Natural killer cell (primary cell): ENCODE results near the gene TNNI3K. TPM values are rescaled to one million over a fixed set of nuclear protein-coding genes. Genes with fewer than 3 reads are reported as not detected.

Experiments
- ATAC-seq, 3 donors: fragments of 150-1000 bp in 2 of 3; fragments of 200-7000 bp in 1 of 3; cut with Tn5 transposase; 1 replicate in 1 of 3; 2 replicates in 2 of 3; pipeline ENCODE4 v1.10.0; 2021; ENCODE audit warnings: mild to moderate bottlenecking in 2 of 3, moderate library complexity in 2 of 3
- DNase-seq, 2 donors: peaks; one replicate each; pipeline versions ENCODE4 v3.0.0 to v3.0.0-alpha.2; 2013 to 2021; ENCODE audit warnings: mixed read lengths in 1 of 2
- H3K27ac ChIP-seq: one replicate; pipeline ENCODE4 v1.5.1; 2013; ENCODE audit warnings: mild to moderate bottlenecking, low read length
- H3K27me3 ChIP-seq: one replicate; pipeline ENCODE4 v1.6.1; 2013; ENCODE audit warnings: low read length; ENCODE audit not compliant: control insufficient read depth, insufficient read depth
- H3K36me3 ChIP-seq: one replicate; pipeline ENCODE4 v1.6.1; 2013; ENCODE audit warnings: low read length; ENCODE audit not compliant: control insufficient read depth, insufficient read depth
- H3K4me1 ChIP-seq: one replicate; pipeline ENCODE4 v1.6.1; 2013; ENCODE audit warnings: low read length; ENCODE audit not compliant: control insufficient read depth, insufficient read depth
- H3K4me3 ChIP-seq: one replicate; pipeline ENCODE4 v1.5.1; 2013; ENCODE audit warnings: low read length
- H3K9me3 ChIP-seq: one replicate; pipeline ENCODE4 v1.6.1; 2013; ENCODE audit warnings: low read length; ENCODE audit not compliant: control insufficient read depth, insufficient read depth
- H3K27ac Mint-ChIP-seq, 2 donors: one replicate each; pipeline ENCODE4 v1.8.0; 2022; ENCODE audit warnings: mild to moderate bottlenecking in 2 of 2, mixed read lengths in 2 of 2, moderate library complexity in 1 of 2
- H3K27me3 Mint-ChIP-seq, 2 donors: one replicate each; pipeline ENCODE4 v1.8.0; 2022; ENCODE audit warnings: low read depth in 2 of 2, mixed read lengths in 2 of 2
- H3K36me3 Mint-ChIP-seq: one replicate; pipeline ENCODE4 v1.8.0; 2022; ENCODE audit warnings: mixed read lengths
- H3K4me1 Mint-ChIP-seq, 2 donors: one replicate each; pipeline ENCODE4 v1.8.0; 2022; ENCODE audit warnings: mixed read lengths in 2 of 2
- H3K4me3 Mint-ChIP-seq: one replicate; pipeline ENCODE4 v1.8.0; 2022; ENCODE audit warnings: mild to moderate bottlenecking, moderate library complexity, mixed read lengths
- H3K9me3 Mint-ChIP-seq, 2 donors: one replicate each; pipeline ENCODE4 v1.8.0; 2022; ENCODE audit warnings: mixed read lengths in 2 of 2
- CTCF ChIP-seq: fragments of 200-600 bp; IDR thresholded peaks from one replicate; pipeline ENCODE4 v1.8.0; 2022; ENCODE audit warnings: antibody characterized with exemption
- WGBS: methylation state at CpG from one replicate; pipeline ENCODE4 v1.1.7; 2013; ENCODE audit warnings: missing lambda C conversion rate; ENCODE audit not compliant: insufficient coverage; 5-methylcytosine and 5-hydroxymethylcytosine counted together
- intact Hi-C: fragments of 100-400 bp; cut with micrococcal nuclease; formaldehyde crosslinking; loops from one replicate; pipeline ENCODE4 v1.14.2; 2022
- total RNA-seq, 4 donors: library from RNA; stranded (reverse); fragments of 120-200 nt in 1 of 4; gene quantifications; one replicate each; pipeline versions ENCODE4 v1.2.3 to v1.2.4, GENCODE V29; 2013 to 2022

The TNNI3K gene
- total RNA-seq, 3 donors from 2014 or later (not counting 1 experiment from before 2014, with no cell fraction given), result 0.72 TPM; not detected in 2

GRCh38 chr1:74357150-74357549 is 122.0 kb downstream of the TNNI3K start:
- Histone ChIP-seq H3K27ac (no peak overlapping the region), H3K27me3 (no peaks in the 10 kb centered on the region), H3K9me3 (no peaks in the 10 kb centered on the region), H3K36me3 (no peaks in the 10 kb centered on the region), H3K4me1 (no peaks in the 10 kb centered on the region), H3K4me3 (no peak overlapping the region)
- TF ChIP-seq CTCF, result no peak
- ATAC-seq, result no peak
- Mint-ChIP-seq H3K27ac (no peak overlapping the region), H3K27me3 (no peaks in the 10 kb centered on the region), H3K4me3 (no peak overlapping the region), H3K36me3 (no peaks in the 10 kb centered on the region), H3K4me1 (no peaks in the 10 kb centered on the region), H3K9me3 (peaks cover 10 to 15% of the 10 kb centered on the region in 2 donors)
- DNase-seq, result no peak
- intact Hi-C loops, result no loop called here
- 85% methylated on average over 3 of the region's 3 CpGs for WGBS

- Mint-ChIP-seq H3K36me3 (no peaks in the 10 kb centered on the region), H3K27me3 (no peaks in the 10 kb centered on the region), H3K27ac (no peak overlapping the region), H3K4me1 (no peaks in the 10 kb centered on the region), H3K9me3 (peaks cover 13 to 18% of the 10 kb centered on the region in 2 donors), H3K4me3 (no peak overlapping the region)
- no peak for ATAC-seq
- Histone ChIP-seq H3K36me3 (no peaks in the 10 kb centered on the region), H3K4me3 (no peak overlapping the region), H3K27ac (no peak overlapping the region), H3K9me3 (no peaks in the 10 kb centered on the region), H3K4me1 (no peaks in the 10 kb centered on the region), H3K27me3 (no peaks in the 10 kb centered on the region)
- intact Hi-C loops, result no loop called here
- TF ChIP-seq CTCF, result no peak
- DNase-seq, result no peak
- WGBS, result 93% methylated on average over 3 of the region's 4 CpGs
Observed at GRCh38 chr1:74357756-74358155, 122.6 kb downstream of the TNNI3K start.

DNA sequence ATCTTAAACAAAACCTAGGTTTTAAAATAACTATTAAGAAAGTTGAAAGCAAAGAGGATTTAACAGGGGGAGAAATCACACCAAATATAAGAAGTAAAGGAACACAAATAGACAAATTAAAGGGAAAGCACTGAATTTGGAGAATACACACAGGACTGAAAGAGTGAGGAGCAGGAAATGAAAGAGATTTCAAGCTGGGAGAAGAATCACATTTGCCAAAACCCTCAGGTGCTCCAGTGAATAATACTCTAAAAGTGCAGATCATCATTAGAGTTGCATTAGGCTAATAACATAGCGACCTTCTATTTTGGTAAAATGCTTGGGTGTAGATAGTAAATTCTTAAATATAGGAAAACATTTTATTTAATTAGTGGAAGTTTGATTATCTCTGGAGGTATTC is 127.5 kb downstream of the TNNI3K start:
- no peak for TF ChIP-seq CTCF
- DNase-seq, result no peak
- no peak overlapping the region for H3K4me3 Mint-ChIP-seq
- H3K27me3 Mint-ChIP-seq, result no peaks in the 10 kb centered on the region
- no peak for ATAC-seq
- no peaks in the 10 kb centered on the region for H3K36me3 Mint-ChIP-seq
- intact Hi-C loops, result no loop called here
- WGBS, result no CpG with 5 or more reads among the region's 1 CpG
- Histone ChIP-seq H3K4me3 (no peak overlapping the region), H3K27ac (no peak overlapping the region), H3K9me3 (no peaks in the 10 kb centered on the region), H3K36me3 (no peaks in the 10 kb centered on the region), H3K27me3 (no peaks in the 10 kb centered on the region), H3K4me1 (no peaks in the 10 kb centered on the region)
- H3K9me3 Mint-ChIP-seq, result peaks cover 10 to 19% of the 10 kb centered on the region in 2 donors
- no peaks in the 10 kb centered on the region for H3K4me1 Mint-ChIP-seq
- H3K27ac Mint-ChIP-seq, result no peak overlapping the region

DNA sequence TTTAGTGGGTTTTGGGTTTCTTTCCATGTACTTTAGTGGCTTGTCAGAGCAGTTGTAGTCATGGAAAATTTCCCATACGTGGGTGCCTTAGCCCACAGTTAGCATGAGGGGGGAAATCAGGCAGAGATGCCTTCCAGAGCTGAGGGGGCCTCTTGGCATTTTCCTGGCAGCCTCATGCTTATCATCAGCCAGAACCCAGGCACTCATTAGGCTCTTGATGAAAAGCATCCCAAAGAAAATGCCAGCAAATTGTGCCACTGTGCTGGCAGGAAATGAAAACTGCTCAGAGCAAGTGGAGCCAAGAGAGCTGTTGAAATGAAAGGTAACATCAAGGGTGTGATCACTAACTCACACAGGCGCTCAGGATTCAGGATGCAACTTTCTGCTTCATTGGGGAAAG is 128.0 kb downstream of the TNNI3K start:
- ATAC-seq (no peak), DNase-seq (no peak)
- no peaks in the 10 kb centered on the region for H3K36me3 ChIP-seq
- no peaks in the 10 kb centered on the region for H3K4me1 Mint-ChIP-seq
- no peak overlapping the region for H3K27ac Mint-ChIP-seq
- H3K27ac ChIP-seq, result no peak overlapping the region
- WGBS, result 78% methylated on average over 2 of the region's 2 CpGs
- intact Hi-C loops, result no loop called here
- no peaks in the 10 kb centered on the region for H3K27me3 Mint-ChIP-seq
- H3K36me3 Mint-ChIP-seq, result no peaks in the 10 kb centered on the region
- H3K27me3 ChIP-seq, result no peaks in the 10 kb centered on the region
- H3K9me3 Mint-ChIP-seq, result peaks cover 8 to 19% of the 10 kb centered on the region in 2 donors
- no peaks in the 10 kb centered on the region for H3K4me1 ChIP-seq
- TF ChIP-seq CTCF, result no peak
- no peaks in the 10 kb centered on the region for H3K9me3 ChIP-seq
- no peak overlapping the region for H3K4me3 ChIP-seq
- no peak overlapping the region for H3K4me3 Mint-ChIP-seq
